ENCODE data around the gene CTSW.
"Not testable (repeated sequence)": the region's sequence is repeated elsewhere in the genome, so short reads cannot be mapped to it uniquely, and the experiment has no call there.

The CTSW gene

GRCh38 chr11:65886826-65887722, 7.4 kb downstream of the CTSW start:
- DNase-seq = no peak

GRCh38 chr11:65887723-65888162, 8.1 kb downstream of the CTSW start:
- no peak for DNase-seq

DNA sequence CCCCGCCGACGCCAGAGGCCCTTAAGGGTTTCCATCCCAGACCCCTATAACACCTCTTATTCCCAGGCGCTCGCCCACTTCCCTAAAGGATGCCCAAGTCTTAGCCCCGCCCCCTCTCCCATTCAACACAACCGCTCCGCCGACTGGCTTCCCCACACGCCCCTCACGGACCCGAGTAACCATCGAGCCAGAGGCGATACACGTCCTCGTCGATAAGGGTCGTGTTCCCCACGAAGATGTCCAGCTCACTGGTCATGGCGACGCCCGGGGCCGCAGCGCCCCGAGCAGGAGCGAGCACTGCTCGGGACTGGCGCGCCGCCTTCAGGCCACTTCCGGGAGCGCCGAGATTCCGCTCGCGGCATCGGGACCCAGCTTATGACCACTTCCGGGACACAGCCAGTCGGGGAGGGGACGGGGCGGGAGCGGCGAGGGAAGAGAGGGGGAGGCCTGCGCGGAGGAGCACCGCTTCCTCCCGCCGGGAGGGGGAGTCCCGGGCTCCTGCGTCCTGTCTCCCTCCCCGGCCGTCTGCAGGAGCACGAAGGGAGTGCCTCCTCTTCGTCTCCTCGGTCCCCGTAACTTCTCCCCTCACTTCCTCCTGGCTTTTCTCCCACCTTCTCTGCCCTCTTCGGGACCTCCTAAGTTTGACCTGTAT, 8.7 kb downstream of the CTSW start, which contains the start of gene FIBP:
Gene FIBP, minus strand, starts transcription at position 309 of the 652 bp plus-strand sequence. Its CDS starts 53 bp downstream, at position 256.
- DNase-seq = peak; percentile 99

GRCh38 chr11:65890324-65891218, 10.9 kb downstream of the CTSW start, which contains the start of gene CCDC85B:
Gene CCDC85B, plus strand, starts transcription at chr11:65890673. Its CDS starts 111 bp downstream, at chr11:65890784.
- peak; percentile 98 for DNase-seq

- peak; percentile 77 for DNase-seq
Measured at GRCh38 chr11:65891219-65892136, 11.8 kb downstream of the CTSW start.

GRCh38 chr11:65892137-65892540, 12.5 kb downstream of the CTSW start:
- DNase-seq = not testable (repeated sequence)

GRCh38 chr11:65892661-65893317, 13.2 kb downstream of the CTSW start:
- DNase-seq = no peak

GRCh38 chr11:65894034-65894591, 14.5 kb downstream of the CTSW start:
- DNase-seq = peak; percentile 69

- no peak for DNase-seq
Measured at GRCh38 chr11:65895482-65895981, 15.9 kb downstream of the CTSW start.

DNA sequence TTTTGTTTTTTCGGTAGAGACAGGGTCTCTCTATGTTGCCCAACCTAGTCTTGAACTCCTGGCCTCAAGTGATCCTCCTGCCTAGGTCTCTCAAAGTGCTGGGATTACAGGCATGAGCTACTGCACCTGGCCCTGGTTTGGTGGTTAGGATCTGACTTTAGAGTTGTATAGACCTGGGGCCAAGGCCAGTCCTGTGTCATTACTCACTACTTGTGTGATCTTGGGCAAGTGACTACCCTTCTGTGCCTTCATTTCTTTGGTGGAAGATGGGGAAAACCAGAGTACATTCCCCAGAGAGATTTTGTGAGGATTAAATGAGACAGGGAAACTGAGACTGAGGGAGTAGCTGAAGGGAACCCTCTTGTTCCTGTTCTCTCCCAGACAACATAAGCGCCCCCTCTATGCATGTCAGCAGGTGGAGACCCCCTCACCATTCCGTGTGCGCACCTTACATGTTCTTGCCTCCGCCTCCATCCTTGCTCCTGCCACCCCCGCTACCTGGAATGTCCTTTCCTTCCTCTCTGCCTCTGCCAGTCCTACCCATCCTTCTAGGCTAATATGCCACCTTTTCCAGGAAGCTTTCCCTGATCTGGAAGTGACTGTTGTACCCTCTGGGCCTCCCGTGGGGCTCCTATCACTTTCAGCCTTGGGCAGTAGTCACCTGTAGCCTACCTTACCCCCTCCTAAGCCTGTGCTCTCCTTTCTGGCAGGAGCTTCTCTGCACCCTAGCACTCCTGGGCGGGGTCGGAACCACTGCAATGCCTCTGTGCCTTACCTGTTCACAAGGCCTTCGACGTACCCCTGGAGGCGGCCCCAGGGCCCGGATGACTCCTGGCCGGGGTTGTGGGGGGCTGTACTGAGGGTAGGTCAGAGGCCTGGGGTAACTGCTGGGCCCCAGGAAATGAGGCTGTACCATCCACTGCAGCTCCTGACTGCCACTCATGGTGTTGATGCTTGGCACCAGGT, 16.7 kb downstream of the CTSW start:
- no peak for DNase-seq

GRCh38 chr11:65897020-65897471, 17.4 kb downstream of the CTSW start:
- DNase-seq = no peak

DNA sequence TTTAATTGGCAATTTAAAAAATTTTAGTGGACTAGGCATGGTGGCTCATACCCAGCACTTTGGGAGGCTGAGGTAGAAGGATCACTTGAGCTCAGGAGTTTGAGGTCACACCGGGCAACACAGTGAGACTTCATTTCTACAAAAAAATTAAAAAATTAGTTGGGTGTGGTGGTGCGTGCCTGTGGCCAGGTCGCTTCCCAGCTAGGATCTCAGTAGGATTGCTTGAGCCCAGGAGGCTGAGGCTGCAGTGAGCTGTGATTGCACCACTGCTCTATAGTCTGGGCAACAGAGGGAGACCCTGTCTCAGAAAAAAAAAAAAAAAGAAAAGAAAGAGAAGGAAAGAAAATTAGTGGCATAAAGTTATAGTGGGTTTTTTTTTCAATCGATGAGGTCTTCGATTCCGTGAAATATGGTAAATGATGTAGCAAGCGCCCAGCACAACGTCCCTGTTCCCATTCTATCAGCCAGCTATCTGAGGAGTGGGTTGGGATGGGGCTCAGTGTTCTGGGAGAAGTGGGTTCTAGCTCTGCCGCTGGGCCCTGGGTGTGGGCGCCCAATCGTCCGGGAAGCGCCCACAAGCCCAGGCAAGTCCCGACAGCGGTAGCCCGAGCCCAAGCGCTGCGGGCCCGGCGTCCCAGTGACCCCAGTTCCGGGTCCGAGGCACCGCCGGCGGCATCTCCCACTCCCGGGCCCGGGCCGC, 19.2 kb downstream of the CTSW start:
- DNase-seq = no peak

GRCh38 chr11:65899356-65900124, 19.9 kb downstream of the CTSW start:
- peak; percentile 88 for DNase-seq

GRCh38 chr11:65900125-65900898, 20.7 kb downstream of the CTSW start, which contains the start of gene FOSL1:
Gene FOSL1, minus strand, starts transcription at chr11:65900388. Its CDS starts 49 bp downstream, at chr11:65900339.
- DNase-seq = peak; percentile 95

DNA sequence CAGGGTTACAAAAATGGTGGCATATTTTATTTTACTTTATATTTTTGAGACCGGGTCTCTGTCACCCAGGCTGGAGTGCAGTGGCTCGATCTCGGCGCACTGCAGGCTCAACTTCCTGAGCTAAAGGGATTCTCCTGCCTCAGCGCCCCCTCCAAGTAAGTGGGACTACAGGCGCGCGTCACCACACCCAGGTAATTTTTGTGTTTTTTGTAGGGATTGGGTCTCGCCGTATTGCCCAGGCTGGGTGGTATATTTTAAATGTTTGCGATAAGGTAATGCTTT, 21.2 kb downstream of the CTSW start:
- DNase-seq = no peak

- no peak for DNase-seq
Measured at GRCh38 chr11:65903068-65903481, 23.4 kb downstream of the CTSW start.

DNA sequence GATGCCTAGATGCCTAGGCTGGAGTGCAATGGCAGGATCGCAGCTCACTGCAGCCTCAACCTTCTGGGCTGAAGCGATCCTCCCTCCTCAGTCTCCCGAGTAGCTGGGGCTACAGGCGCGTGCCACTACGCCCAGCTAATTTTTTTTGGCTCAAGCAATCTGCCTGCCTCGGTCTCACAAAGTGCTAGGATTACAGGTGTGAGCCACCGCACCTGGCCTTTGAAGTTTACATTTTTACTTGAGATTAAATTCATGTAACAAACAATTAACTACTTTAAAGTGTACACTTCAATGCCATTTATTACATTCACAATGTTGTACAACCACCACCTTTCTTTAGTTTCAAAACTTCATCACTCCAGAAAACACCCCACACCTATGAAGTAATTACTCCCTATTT, 24.1 kb downstream of the CTSW start:
- DNase-seq = no peak
